Measurements from ENCODE around the gene UFSP1. TPM values are rescaled to one million over a fixed set of nuclear protein-coding genes. Genes with fewer than 3 reads are reported as not detected.

The UFSP1 gene
- total and polyA plus RNA-seq, 10 of the 15 experiments (the other 5 are each of a cell fraction or from before 2014, with no cell fraction given), result 0.14 to 10.6 (median 2.8) TPM

- TF ChIP-seq, protein P1, sequence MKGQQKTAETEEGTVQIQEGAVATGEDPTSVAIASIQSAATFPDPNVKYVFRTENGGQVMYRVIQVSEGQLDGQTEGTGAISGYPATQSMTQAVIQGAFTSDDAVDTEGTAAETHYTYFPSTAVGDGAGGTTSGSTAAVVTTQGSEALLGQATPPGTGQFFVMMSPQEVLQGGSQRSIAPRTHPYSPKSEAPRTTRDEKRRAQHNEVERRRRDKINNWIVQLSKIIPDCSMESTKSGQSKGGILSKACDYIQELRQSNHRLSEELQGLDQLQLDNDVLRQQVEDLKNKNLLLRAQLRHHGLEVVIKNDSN (IDR thresholded peaks at IDR 0.05; ENCODE audit: borderline replicate concordance, extremely low read length, insufficient read depth, low read depth, low read length), result no peak
- TF ChIP-seq CREM (IDR thresholded peaks at IDR 0.05; ENCODE audit: low read depth), result 0 out of 2 replicates have a peak, but pooled peaks have one; percentile 12
- no peak for TF ChIP-seq PKNOX1 (IDR thresholded peaks at IDR 0.05)
- TF ChIP-seq, protein P2, sequence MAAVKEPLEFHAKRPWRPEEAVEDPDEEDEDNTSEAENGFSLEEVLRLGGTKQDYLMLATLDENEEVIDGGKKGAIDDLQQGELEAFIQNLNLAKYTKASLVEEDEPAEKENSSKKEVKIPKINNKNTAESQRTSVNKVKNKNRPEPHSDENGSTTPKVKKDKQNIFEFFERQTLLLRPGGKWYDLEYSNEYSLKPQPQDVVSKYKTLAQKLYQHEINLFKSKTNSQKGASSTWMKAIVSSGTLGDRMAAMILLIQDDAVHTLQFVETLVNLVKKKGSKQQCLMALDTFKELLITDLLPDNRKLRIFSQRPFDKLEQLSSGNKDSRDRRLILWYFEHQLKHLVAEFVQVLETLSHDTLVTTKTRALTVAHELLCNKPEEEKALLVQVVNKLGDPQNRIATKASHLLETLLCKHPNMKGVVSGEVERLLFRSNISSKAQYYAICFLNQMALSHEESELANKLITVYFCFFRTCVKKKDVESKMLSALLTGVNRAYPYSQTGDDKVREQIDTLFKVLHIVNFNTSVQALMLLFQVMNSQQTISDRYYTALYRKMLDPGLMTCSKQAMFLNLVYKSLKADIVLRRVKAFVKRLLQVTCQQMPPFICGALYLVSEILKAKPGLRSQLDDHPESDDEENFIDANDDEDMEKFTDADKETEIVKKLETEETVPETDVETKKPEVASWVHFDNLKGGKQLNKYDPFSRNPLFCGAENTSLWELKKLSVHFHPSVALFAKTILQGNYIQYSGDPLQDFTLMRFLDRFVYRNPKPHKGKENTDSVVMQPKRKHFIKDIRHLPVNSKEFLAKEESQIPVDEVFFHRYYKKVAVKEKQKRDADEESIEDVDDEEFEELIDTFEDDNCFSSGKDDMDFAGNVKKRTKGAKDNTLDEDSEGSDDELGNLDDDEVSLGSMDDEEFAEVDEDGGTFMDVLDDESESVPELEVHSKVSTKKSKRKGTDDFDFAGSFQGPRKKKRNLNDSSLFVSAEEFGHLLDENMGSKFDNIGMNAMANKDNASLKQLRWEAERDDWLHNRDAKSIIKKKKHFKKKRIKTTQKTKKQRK (IDR thresholded peaks at IDR 0.05; ENCODE audit: low read depth, low read length), result no peak
- peak; percentile 92 for TF ChIP-seq RAD21 (IDR thresholded peaks at IDR 0.05; ENCODE audit: insufficient read depth, low read depth, low read length)
- peak; percentile 79 for TF ChIP-seq NBN (IDR thresholded peaks at IDR 0.05)
- TF ChIP-seq MYC (IDR thresholded peaks at IDR 0.05; ENCODE audit: insufficient read depth, insufficient read length, insufficient replicate concordance, low read length, severe bottlenecking), result no peak
- TF ChIP-seq, protein P3, sequence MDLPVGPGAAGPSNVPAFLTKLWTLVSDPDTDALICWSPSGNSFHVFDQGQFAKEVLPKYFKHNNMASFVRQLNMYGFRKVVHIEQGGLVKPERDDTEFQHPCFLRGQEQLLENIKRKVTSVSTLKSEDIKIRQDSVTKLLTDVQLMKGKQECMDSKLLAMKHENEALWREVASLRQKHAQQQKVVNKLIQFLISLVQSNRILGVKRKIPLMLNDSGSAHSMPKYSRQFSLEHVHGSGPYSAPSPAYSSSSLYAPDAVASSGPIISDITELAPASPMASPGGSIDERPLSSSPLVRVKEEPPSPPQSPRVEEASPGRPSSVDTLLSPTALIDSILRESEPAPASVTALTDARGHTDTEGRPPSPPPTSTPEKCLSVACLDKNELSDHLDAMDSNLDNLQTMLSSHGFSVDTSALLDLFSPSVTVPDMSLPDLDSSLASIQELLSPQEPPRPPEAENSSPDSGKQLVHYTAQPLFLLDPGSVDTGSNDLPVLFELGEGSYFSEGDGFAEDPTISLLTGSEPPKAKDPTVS (IDR thresholded peaks at IDR 0.05; ENCODE audit: low read depth, low read length), result no peak
- TF ChIP-seq KAT2A (conservative IDR thresholded peaks at IDR 0.05; ENCODE audit: control insufficient read depth, low read depth, low read length), result no peak
- no peak for TF ChIP-seq YBX1 (IDR thresholded peaks at IDR 0.05)
- TF ChIP-seq SP1 (IDR thresholded peaks at IDR 0.05; ENCODE audit: low read depth, low read length), result no peak
- TF ChIP-seq PRDM15 (CRISPR knock-in tag; IDR thresholded peaks at IDR 0.05), result no peak
- no peak for TF ChIP-seq STAT3 (IDR thresholded peaks at IDR 0.05; ENCODE audit: low read depth, low read length)
- no peak for TF ChIP-seq SREBF2 (IDR thresholded peaks at IDR 0.05; ENCODE audit: low read length)
- TF ChIP-seq SMC3 (IDR thresholded peaks at IDR 0.05; ENCODE audit: borderline replicate concordance, low read length), result peak; percentile 77
- no peak for TF ChIP-seq ATF2 (IDR thresholded peaks at IDR 0.05; ENCODE audit: low read length)
Measured at GRCh38 chr7:100852048-100852872, 37.3 kb downstream of the UFSP1 start, which contains the start of gene SLC12A9 (continued).
